Measurements from ENCODE around the gene DSN1. TPM values are rescaled to one million over a fixed set of nuclear protein-coding genes. Genes with fewer than 3 reads are reported as not detected.

The DSN1 gene
- total and polyA plus RNA-seq, 2 donors (not counting 1 experiment from before 2014, with no cell fraction given), result 8.3 to 13.4 TPM

DNA sequence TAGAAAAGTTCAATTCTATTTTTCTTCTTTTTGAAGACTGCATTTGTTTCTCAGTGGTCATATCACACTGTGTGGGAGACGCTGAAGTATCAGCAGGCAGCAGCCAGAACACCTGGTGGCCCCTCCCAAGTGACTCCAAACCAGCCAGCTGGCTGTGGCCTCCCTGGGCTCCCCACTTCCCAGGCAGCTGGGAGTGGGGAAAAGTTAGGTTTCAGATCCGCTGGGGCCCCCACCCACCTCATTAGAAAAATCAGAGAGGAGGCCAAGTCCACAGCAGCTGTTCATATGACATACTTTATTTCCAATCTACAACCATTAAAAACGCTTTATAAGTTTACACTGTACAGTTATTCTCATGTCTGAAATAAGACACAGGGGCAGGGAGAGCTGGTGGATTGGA, 3.6 kb upstream of the DSN1 start:
- no peak overlapping the region for H2AFZ ChIP-seq (ENCODE audit: low read length)
- H3K9me3 ChIP-seq (ENCODE audit: control insufficient read depth, insufficient read depth, low read depth, low read length), result no peaks in the 10 kb centered on the region
- no peak overlapping the region for H3K27ac ChIP-seq (ENCODE audit: insufficient read depth, low read length)
- H3K4me1 ChIP-seq (ENCODE audit: control insufficient read depth, extremely low read depth, insufficient read depth, low read length), result no peaks in the 10 kb centered on the region
- H3K27me3 ChIP-seq (ENCODE audit: control insufficient read depth, insufficient read depth, low read length), result no peaks in the 10 kb centered on the region
- DNase-seq (ENCODE audit: low read depth in 2 of 2), result no peak
- H3K4me3 ChIP-seq (replicated peaks in 1 of 4; ENCODE audit: control extremely low read depth in 1 of 4, insufficient read depth in 1 of 4, low read depth in 3 of 4, low read length in 4 of 4), result no peak overlapping the region
- H3K9ac ChIP-seq (ENCODE audit: insufficient read depth, low read length), result no peak overlapping the region
- no peaks in the 10 kb centered on the region for H3K36me3 ChIP-seq (ENCODE audit: control insufficient read depth, insufficient read depth, low read length)
- H4K20me1 ChIP-seq (ENCODE audit: control insufficient read depth, extremely low read depth, insufficient read depth, low read length), result no peaks in the 10 kb centered on the region
- TF ChIP-seq EZH2 (IDR thresholded peaks at IDR 0.05; ENCODE audit: low read length, missing control alignments), result no peak
- TF ChIP-seq, protein P1, sequence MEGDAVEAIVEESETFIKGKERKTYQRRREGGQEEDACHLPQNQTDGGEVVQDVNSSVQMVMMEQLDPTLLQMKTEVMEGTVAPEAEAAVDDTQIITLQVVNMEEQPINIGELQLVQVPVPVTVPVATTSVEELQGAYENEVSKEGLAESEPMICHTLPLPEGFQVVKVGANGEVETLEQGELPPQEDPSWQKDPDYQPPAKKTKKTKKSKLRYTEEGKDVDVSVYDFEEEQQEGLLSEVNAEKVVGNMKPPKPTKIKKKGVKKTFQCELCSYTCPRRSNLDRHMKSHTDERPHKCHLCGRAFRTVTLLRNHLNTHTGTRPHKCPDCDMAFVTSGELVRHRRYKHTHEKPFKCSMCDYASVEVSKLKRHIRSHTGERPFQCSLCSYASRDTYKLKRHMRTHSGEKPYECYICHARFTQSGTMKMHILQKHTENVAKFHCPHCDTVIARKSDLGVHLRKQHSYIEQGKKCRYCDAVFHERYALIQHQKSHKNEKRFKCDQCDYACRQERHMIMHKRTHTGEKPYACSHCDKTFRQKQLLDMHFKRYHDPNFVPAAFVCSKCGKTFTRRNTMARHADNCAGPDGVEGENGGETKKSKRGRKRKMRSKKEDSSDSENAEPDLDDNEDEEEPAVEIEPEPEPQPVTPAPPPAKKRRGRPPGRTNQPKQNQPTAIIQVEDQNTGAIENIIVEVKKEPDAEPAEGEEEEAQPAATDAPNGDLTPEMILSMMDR (conservative IDR thresholded peaks at IDR 0.05 in 1 of 2, IDR thresholded peaks at IDR 0.05 in 1 of 2; ENCODE audit: low read depth in 1 of 2, low read length in 2 of 2), result no peak
- H3K79me2 ChIP-seq (ENCODE audit: control insufficient read depth, insufficient read depth, low read length), result peaks cover 12% of the 10 kb centered on the region
- no peak overlapping the region for H3K4me2 ChIP-seq (ENCODE audit: extremely low read depth, insufficient read depth, low read length)

DNA sequence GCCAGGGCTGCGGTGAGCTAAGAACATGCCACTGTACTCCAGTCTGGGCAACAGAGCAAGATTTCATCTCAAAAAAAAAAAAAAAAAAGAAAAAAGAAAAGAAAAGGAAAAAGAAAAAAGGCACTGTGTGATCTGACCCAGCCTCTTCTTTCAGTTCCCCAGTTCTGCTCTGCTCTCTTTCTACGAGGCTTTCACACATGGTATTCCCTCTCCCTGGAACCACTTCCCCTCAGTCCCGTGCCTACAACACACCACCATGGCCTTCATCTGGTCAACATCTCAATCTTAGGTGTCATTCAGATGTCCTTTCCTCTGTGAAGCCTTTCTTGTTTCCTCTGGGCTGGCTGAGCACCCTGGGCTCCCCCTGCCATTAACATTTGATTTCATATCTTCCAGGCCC, 2.3 kb upstream of the DSN1 start:
- Histone ChIP-seq H3K79me2 (ENCODE audit: control insufficient read depth, insufficient read depth, low read length) (peaks cover 12% of the 10 kb centered on the region), H3K4me2 (ENCODE audit: extremely low read depth, insufficient read depth, low read length) (no peak overlapping the region), H3K9ac (ENCODE audit: insufficient read depth, low read length) (no peak overlapping the region), H2AFZ (ENCODE audit: low read length) (no peak overlapping the region), H3K27me3 (ENCODE audit: control insufficient read depth, insufficient read depth, low read length) (no peaks in the 10 kb centered on the region), H4K20me1 (ENCODE audit: control insufficient read depth, extremely low read depth, insufficient read depth, low read length) (no peaks in the 10 kb centered on the region), H3K36me3 (ENCODE audit: control insufficient read depth, insufficient read depth, low read length) (no peaks in the 10 kb centered on the region), H3K4me3 (replicated peaks in 1 of 4; ENCODE audit: control extremely low read depth in 1 of 4, insufficient read depth in 1 of 4, low read depth in 3 of 4, low read length in 4 of 4) (no peak overlapping the region), H3K27ac (ENCODE audit: insufficient read depth, low read length) (no peak overlapping the region), H3K9me3 (ENCODE audit: control insufficient read depth, insufficient read depth, low read depth, low read length) (no peaks in the 10 kb centered on the region), H3K4me1 (ENCODE audit: control insufficient read depth, extremely low read depth, insufficient read depth, low read length) (no peaks in the 10 kb centered on the region)
- no peak for DNase-seq (ENCODE audit: low read depth in 2 of 2)
- TF ChIP-seq, protein P1 (conservative IDR thresholded peaks at IDR 0.05 in 1 of 2, IDR thresholded peaks at IDR 0.05 in 1 of 2; ENCODE audit: low read depth in 1 of 2, low read length in 2 of 2), result no peak

DNA sequence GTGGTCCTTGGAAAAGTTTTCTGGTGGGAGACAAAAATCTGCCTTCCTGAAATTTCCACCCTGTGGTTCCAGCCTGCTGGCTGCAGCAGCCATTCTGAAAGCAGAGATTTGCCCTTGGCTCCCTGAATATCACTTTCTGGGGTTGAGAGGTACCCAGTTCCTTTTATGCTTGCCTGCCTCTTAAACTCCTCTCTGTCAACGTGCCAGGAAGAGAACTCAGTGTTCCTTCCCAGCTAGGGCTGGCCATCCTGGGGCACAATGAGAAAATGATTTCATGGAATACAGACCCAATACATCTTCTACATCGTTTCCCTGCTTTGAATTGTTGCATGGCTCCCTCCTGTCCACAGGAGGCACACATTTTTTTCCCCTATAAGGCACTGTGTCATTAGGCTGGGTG, 1.6 kb upstream of the DSN1 start:
- H3K27ac ChIP-seq (ENCODE audit: insufficient read depth, low read length), result no peak overlapping the region
- H3K36me3 ChIP-seq (ENCODE audit: control insufficient read depth, insufficient read depth, low read length), result no peaks in the 10 kb centered on the region
- no peaks in the 10 kb centered on the region for H3K4me1 ChIP-seq (ENCODE audit: control insufficient read depth, extremely low read depth, insufficient read depth, low read length)
- DNase-seq (ENCODE audit: low read depth in 2 of 2), result no peak
- peaks cover 13% of the 10 kb centered on the region for H3K79me2 ChIP-seq (ENCODE audit: control insufficient read depth, insufficient read depth, low read length)
- no peaks in the 10 kb centered on the region for H3K27me3 ChIP-seq (ENCODE audit: control insufficient read depth, insufficient read depth, low read length)
- H3K4me3 ChIP-seq (replicated peaks in 1 of 4; ENCODE audit: control extremely low read depth in 1 of 4, insufficient read depth in 1 of 4, low read depth in 3 of 4, low read length in 4 of 4), result no peak overlapping the region
- no peak overlapping the region for H3K4me2 ChIP-seq (ENCODE audit: extremely low read depth, insufficient read depth, low read length)
- no peak overlapping the region for H2AFZ ChIP-seq (ENCODE audit: low read length)
- TF ChIP-seq, protein P1 (conservative IDR thresholded peaks at IDR 0.05 in 1 of 2, IDR thresholded peaks at IDR 0.05 in 1 of 2; ENCODE audit: low read depth in 1 of 2, low read length in 2 of 2), result no peak
- TF ChIP-seq EZH2 (IDR thresholded peaks at IDR 0.05; ENCODE audit: low read length, missing control alignments), result no peak
- H3K9ac ChIP-seq (ENCODE audit: insufficient read depth, low read length), result no peak overlapping the region
- no peaks in the 10 kb centered on the region for H3K9me3 ChIP-seq (ENCODE audit: control insufficient read depth, insufficient read depth, low read depth, low read length)
- no peaks in the 10 kb centered on the region for H4K20me1 ChIP-seq (ENCODE audit: control insufficient read depth, extremely low read depth, insufficient read depth, low read length)
